ENCODE data around the gene ZNF777. TPM values are rescaled to one million over a fixed set of nuclear protein-coding genes. Genes with fewer than 3 reads are reported as not detected.
"Not testable (repeated sequence)": the region's sequence is repeated elsewhere in the genome, so short reads cannot be mapped to it uniquely, and the experiment has no call there.

Gene ZNF777
- total RNA-seq, 1 donor from 2014 or later = 19.2 TPM

DNA sequence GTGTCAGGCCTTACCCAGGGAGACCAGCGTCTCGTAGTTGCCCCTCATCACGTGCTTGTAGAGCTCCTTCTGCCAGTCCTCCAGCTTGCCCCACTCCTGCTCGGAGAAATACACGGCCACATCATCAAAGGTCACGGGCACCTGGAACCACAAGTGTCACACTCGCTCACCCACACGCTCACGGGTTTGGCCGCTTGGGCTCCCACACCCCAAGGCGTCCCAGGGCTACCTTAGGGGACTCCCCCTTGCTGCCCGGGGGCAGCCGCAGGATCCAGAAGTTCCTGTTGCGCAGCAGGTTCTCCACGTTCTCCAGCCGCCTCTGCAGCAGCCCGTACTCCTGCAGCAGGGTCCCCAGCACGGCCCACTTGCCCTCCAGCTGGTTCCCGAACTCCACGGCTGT, 33.1 kb upstream of the ZNF777 start:
- H3K4me3 Mint-ChIP-seq, H3K27ac Mint-ChIP-seq, H3K9me3 Mint-ChIP-seq, DNase-seq, H3K27me3 Mint-ChIP-seq: not testable (repeated sequence)
- intact Hi-C loops (cut with micrococcal nuclease) = loop anchor here (10.0 kb wide), 2 partner anchors 249 to 831 kb away; partner anchors contain the start of genes ACTR3C and LRRC61
- H3K4me1 Mint-ChIP-seq = peaks cover 16% of the 10 kb centered on the region
- peaks cover 46% of the 10 kb centered on the region for H3K36me3 Mint-ChIP-seq (ENCODE audit: low read depth)

DNA sequence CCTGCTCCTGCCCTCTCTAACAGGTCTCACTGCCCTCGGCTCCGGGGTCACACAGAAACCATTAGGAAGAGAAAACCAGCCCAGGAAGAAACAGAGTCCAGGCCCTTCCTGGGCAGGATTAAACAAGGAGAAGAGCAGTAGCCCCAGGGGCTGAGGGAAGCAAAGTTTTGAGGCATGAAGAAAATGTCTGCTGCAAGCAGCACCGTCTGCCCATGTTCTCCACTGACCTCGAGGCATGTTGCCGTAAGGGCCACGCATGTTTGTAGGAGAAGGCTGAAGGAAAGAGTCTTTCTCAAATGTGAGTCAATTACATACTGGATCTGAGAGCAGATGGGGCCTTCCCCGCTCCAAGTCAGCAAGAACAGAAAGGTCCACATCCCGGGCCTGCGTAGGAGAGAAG, 32.5 kb upstream of the ZNF777 start:
- intact Hi-C loops (cut with micrococcal nuclease) = loop anchor here (10.0 kb wide), 2 partner anchors 249 to 831 kb away; partner anchors contain the start of genes ACTR3C and LRRC61

DNA sequence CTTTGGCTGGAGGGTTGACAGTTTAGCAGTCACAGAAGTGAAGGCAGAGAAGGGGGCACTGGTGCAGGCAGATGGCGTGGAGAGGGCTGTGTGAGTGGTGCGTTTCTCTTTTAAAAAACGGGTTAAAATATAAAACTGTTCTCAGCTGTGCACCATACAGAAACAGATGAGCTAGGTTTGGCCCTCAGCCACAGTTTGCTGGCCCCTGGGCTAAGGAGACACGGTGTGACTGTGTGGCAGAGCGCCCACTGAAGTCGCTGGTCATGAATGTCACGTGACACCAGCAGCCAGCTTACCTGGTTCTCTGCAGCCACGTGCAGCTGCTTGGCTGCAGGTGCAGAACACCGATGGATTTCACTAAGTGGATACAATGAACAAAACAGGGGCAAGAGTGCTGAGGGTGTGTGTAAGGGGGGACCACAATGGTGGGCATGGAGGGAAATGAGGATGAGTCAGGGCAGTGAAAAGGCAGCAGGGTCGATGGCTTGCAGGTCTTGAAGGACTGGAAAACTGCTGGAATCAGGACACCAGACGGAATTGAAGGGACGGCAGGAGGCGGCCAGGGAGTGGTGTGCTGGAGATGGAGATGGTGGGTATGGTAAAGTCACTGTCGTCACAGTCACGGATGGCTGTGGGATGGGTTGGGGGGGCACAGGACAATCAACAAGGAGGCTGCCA, 29.4 kb upstream of the ZNF777 start:
- intact Hi-C loops (cut with micrococcal nuclease) = loop anchor here (10.0 kb wide), 2 partner anchors 245 to 835 kb away; partner anchors contain the start of genes ACTR3C and LRRC61

More for the DNA sequence above, 32.5 kb upstream of the ZNF777 start:
- Mint-ChIP-seq H3K4me3 (no peak overlapping the region), H3K36me3 (ENCODE audit: low read depth) (peaks cover 50% of the 10 kb centered on the region), H3K9me3 (no peaks in the 10 kb centered on the region), H3K4me1 (peaks cover 16% of the 10 kb centered on the region), H3K27ac (no peak overlapping the region), H3K27me3 (no peaks in the 10 kb centered on the region)
- DNase-seq = no peak

DNA sequence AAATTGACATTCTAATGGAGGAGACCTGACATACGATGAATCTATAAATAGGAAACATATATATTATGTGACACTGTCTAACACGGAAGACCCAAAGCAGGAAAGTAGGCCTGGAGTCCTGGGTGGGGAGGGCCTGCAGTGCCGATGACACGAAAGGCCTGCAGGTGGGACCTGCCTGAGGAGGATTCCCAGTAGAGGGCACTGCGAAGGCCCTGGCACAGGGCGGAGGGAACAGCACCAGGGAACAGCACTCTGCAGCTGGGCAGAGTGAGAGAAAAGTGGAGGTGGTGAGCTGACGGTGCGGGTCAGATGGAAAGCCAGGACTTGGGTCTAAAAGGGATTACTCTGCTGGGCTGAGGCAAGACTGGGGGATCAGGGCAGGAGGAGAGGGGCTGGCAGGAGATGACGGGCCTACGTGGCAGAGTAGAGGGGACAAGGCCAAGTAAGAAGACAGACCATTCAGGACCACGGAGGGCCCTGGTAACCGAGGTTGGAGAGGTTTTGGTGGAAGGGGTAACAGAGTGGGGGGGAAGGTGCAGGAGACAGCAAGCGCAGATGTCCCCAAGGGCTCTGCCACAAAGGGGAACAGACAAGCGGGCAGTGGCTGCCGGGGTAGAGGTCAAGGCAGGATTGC, 28.6 kb upstream of the ZNF777 start:
- intact Hi-C loops (cut with micrococcal nuclease) = loop anchor here (10.0 kb wide), 2 partner anchors 245 to 835 kb away; partner anchors contain the start of genes ACTR3C and LRRC61
- Mint-ChIP-seq H3K27ac (no peak overlapping the region), H3K4me1 (no peaks in the 10 kb centered on the region), H3K4me3 (no peak overlapping the region), H3K27me3 (no peaks in the 10 kb centered on the region), H3K36me3 (ENCODE audit: low read depth) (peaks cover 69% of the 10 kb centered on the region), H3K9me3 (no peaks in the 10 kb centered on the region)
- DNase-seq = peak; percentile 58

More for the DNA sequence above, 29.4 kb upstream of the ZNF777 start:
- no peak for DNase-seq
- H3K27me3 Mint-ChIP-seq = no peaks in the 10 kb centered on the region
- H3K9me3 Mint-ChIP-seq = no peaks in the 10 kb centered on the region
- peaks cover 66% of the 10 kb centered on the region for H3K36me3 Mint-ChIP-seq (ENCODE audit: low read depth)
- H3K4me1 Mint-ChIP-seq = peaks cover 4% of the 10 kb centered on the region
- no peak overlapping the region for H3K27ac Mint-ChIP-seq
- H3K4me3 Mint-ChIP-seq = no peak overlapping the region

DNA sequence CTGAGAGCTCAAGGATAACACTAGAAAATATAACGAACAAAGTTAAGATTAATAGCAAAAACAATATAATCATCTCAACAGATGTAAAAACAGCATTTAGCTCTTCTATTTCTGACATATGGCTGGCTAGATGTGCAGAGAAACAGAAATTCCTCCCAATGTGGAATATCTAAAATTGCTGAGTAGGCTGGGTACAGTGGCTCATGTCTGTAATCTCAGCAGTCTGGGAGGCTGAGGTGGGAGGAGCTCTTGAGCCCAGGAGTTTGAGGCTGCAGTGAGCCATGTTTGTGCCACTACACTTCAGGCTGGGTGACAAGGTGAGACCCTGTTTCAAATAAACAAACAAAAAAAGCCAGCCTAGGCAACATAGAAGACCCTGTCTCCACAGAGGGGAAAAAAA, 18.7 kb upstream of the ZNF777 start:
- Mint-ChIP-seq H3K27ac (no peak overlapping the region), H3K27me3 (no peaks in the 10 kb centered on the region), H3K4me3 (no peak overlapping the region), H3K36me3 (ENCODE audit: low read depth) (peaks cover 51% of the 10 kb centered on the region), H3K4me1 (no peaks in the 10 kb centered on the region), H3K9me3 (peaks cover 8% of the 10 kb centered on the region)
- intact Hi-C loops (cut with micrococcal nuclease) = no loop called here
- DNase-seq = peak; percentile 35

DNA sequence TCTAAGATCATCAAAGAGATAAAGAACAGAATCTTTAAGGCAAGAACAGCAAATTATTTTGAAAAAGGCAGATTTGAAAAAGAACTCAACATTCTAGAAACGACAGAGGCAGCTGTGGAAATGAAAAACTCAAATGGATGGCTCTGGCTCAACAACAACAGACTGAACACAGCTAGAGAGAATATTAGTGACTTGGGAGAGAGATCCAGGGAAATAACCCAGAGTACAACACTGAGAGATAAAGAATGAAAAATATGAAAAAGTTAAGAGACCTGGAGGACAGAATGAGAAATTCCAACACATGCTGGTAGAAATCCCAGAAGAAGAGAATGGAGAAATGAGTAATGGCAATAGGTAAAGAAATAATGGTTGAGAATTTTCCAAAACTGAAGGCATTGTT, 17.9 kb upstream of the ZNF777 start:
- H3K27me3 Mint-ChIP-seq = no peaks in the 10 kb centered on the region
- no peak overlapping the region for H3K4me3 Mint-ChIP-seq
- no peak overlapping the region for H3K27ac Mint-ChIP-seq
- peaks cover 8% of the 10 kb centered on the region for H3K9me3 Mint-ChIP-seq
- peaks cover 57% of the 10 kb centered on the region for H3K36me3 Mint-ChIP-seq (ENCODE audit: low read depth)
- intact Hi-C loops (cut with micrococcal nuclease) = no loop called here
- no peaks in the 10 kb centered on the region for H3K4me1 Mint-ChIP-seq
- DNase-seq = no peak

DNA sequence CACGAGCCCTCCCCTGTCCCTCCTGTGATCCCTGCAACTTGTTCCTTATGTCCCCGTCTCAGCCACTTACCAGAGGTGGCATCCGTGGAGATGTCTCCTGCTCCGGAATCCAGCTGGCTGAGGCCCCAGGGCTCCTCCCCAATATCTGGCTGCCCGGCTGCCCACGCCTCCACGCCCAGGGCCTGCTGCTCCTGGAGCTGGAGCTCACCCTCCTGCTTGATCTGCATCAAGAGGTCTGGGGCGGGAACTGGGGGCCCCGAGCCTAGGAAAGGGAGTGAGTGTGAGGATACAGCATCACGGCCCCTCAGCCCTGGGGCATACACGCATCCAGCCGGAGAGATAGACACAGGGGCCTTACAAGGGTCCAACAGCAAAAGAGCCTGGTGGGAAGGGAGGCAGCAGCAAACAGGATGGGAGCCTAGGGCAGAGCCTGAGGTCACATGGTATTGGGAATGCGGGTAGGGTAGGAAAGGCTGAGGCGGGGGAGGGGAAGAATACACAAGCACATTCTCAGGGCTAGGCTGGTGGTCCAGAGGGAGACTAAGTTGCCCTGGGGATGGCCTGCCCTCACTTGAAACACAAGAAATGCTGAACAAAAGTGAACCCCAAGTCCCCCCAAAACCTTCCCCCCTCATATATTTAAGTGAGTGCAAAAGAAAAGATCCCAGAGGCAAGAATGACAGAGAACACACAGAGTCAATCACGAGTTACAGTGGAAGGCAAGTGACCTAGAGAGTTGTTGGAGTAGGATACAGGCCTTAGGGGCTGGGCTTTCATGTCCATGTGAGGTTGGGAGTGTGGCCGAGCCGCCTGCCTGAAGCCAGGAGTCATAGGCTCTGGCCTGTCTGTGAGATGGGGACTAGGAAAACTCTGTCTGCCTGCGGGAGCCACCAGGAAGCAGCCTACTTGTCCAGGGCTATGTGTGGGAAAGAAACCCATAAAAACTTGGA, 16.9 kb upstream of the ZNF777 start:
- Mint-ChIP-seq H3K27ac (no peak overlapping the region), H3K4me1 (no peaks in the 10 kb centered on the region), H3K4me3 (no peak overlapping the region), H3K9me3 (peaks cover 8% of the 10 kb centered on the region), H3K36me3 (ENCODE audit: low read depth) (peaks cover 62% of the 10 kb centered on the region), H3K27me3 (no peaks in the 10 kb centered on the region)
- intact Hi-C loops (cut with micrococcal nuclease) = no loop called here
- DNase-seq = peak; percentile 43

DNA sequence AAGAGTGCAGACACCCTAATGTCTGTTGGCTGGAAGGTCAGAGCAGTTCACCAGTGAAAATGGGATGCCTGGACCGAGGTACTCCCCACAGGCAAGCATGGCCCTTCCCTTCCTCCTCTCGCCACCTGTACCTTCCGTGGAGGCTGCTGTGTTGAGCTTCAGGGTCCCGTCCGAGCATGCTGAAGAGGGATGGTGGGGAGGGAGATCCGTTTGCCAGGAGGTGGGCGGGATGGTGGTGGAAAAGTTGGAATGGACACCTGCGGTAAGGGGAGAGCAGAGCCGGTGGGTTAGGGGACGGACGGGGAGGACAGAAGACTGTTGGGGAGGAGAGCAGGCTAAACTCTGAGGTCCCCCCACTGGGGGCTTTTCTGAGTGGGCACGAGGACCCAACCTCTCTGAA, 15.9 kb upstream of the ZNF777 start:
- peaks cover 8% of the 10 kb centered on the region for H3K9me3 Mint-ChIP-seq
- peaks cover 65% of the 10 kb centered on the region for H3K36me3 Mint-ChIP-seq (ENCODE audit: low read depth)
- no peaks in the 10 kb centered on the region for H3K4me1 Mint-ChIP-seq
- intact Hi-C loops (cut with micrococcal nuclease) = no loop called here
- no peak overlapping the region for H3K27ac Mint-ChIP-seq
- no peaks in the 10 kb centered on the region for H3K27me3 Mint-ChIP-seq
- no peak overlapping the region for H3K4me3 Mint-ChIP-seq
- DNase-seq = peak; percentile 45

DNA sequence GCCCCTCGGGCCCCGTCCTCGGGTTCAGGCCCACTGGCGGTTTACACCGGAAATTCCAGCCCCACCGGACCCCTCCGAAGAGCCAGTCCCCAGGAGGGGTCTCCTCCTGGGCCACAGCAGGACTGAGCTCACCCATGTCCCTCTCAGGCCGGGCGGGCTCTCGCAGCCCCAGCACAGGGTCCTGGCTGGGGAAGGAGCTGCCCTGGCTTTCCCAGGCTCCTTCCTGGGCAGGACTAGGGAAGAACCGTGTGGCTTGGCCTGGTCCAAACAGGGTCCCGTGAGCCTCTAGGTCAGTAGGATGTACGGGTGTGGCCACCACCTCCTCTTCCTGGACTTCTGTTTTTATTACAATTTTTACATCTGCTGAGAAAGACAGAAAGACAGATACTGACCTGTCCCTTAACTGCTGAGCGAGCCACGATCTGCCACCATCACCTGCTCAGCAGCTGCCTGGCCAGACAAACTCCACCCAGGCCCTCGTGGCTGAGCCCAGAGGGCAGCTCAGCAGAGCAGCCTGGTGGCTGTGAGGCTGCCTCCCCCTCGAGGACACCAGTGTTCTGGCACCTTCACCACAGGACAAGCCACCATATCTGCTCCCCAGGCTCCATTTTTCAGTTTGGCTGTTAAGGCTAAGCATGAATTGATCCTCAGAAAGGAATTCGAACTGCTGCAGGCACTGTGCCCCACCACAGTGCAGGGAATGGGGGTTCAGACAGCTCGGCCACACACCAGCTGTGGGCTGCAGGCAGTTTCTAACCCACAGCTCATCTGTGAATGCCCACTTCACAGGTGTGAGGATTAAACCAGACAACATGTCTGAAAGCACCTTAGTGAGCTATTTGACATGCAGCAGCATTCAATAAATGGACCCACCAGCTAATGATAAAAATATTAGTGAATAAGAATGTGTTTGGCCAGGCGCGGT, 14.5 kb upstream of the ZNF777 start:
- intact Hi-C loops (cut with micrococcal nuclease) = no loop called here
- no peak overlapping the region for H3K4me3 Mint-ChIP-seq
- H3K27me3 Mint-ChIP-seq = no peaks in the 10 kb centered on the region
- no peak overlapping the region for H3K27ac Mint-ChIP-seq
- H3K9me3 Mint-ChIP-seq = peaks cover 8% of the 10 kb centered on the region
- peaks cover 63% of the 10 kb centered on the region for H3K36me3 Mint-ChIP-seq (ENCODE audit: low read depth)
- no peaks in the 10 kb centered on the region for H3K4me1 Mint-ChIP-seq
- peak; percentile 53 for DNase-seq

DNA sequence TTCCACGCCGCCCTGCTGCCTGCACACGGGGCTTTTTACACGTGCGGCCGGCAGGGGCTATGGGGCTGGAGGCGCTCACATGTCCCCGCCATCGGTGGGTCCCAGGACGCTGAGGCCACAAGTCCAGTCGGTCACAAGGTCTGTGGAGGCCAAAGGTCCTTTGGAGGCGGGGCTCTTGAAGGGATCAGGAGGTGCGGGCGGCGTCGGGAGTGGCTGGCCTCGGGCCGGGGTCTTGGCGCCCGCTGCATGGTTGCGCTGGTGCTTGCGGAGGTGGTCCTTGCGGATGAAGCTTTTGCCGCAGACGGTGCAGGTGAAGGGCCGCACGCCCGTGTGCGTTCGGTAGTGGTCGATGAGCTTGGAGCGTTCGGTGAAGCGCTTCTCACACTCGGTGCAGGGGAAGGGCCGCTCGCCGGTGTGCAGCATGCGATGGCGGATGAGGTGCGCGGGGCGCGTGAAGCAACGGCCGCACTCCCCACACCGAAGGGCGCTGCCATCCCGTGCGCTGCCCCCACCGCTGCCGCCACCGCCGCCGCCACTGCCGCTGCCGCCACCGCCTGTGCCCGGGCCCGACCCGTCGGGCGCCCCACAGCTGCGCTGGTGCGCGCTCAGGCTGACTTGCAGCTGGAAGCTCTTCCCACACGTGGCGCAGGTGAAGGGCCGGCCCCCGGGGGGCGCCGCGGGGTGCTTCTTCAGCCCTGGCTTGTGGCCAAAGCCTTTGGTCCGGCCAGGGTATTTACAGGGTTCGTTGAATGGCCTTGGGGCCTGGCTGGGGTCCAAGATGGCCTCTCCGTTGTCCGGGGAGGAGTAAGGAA, 13.7 kb upstream of the ZNF777 start:
- no peaks in the 10 kb centered on the region for H3K4me1 Mint-ChIP-seq
- peaks cover 67% of the 10 kb centered on the region for H3K36me3 Mint-ChIP-seq (ENCODE audit: low read depth)

DNA sequence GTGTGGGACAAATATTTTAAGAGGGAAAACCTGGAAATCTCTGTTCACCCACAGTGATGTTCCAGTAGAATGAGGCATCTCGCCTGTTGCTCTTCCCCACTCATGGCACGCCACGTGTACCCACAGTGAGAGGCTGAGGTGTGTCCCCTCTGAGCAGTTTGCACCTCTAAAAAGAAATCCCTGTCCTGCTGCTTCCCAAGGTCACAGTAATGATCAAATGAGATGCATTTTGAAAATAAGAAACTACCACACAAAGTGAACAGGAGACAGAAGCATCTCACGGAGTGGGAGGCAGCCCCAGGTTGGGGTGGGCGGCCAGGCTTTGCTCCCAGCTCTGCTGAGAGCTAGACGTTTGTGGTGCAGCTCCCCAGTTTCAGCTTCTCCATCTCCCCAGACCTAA, 12.4 kb upstream of the ZNF777 start:
- H3K9me3 Mint-ChIP-seq = no peaks in the 10 kb centered on the region
- no peak overlapping the region for H3K4me3 Mint-ChIP-seq
- intact Hi-C loops (cut with micrococcal nuclease) = no loop called here
- peak; percentile 39 for DNase-seq
- H3K36me3 Mint-ChIP-seq (ENCODE audit: low read depth) = peaks cover 54% of the 10 kb centered on the region
- H3K4me1 Mint-ChIP-seq = no peaks in the 10 kb centered on the region
- H3K27ac Mint-ChIP-seq = no peak overlapping the region
- no peaks in the 10 kb centered on the region for H3K27me3 Mint-ChIP-seq

More for the DNA sequence above, 13.7 kb upstream of the ZNF777 start:
- DNase-seq = peak; percentile 37
- intact Hi-C loops (cut with micrococcal nuclease) = no loop called here
- Mint-ChIP-seq H3K4me3 (no peak overlapping the region), H3K27ac (no peak overlapping the region), H3K27me3 (no peaks in the 10 kb centered on the region), H3K9me3 (peaks cover 8% of the 10 kb centered on the region)

DNA sequence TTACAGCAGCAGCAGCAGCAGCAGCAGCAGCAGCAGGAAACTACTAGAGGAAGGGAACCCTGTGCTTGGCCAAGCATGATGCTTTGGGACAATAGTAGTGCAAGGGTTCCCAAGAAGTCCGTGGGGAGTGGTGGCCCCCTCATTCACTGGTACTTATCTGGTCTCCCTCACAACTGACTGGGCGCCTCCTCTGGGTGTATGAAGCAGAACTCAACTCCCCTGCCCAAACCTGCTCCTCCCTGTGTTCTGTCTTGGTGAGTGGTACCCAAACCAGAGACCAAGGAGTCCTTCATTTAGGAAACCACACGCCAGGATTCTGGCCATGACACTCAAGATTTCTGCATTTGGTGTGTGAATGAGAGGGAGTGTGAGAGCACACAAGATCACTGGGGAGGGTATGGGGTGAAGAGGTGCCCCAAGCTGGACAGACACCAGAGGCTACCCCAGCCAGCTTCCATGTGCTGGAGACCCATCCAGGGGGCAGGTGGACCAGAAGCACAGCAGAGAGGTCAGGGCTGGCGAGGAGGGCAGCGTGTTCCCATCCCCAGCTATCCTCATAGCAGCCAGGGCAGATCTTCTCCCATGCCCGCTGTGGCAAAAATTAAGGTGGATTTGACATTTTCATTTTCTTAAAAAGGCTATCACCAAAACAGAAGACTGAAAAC, 10.6 kb upstream of the ZNF777 start:
- no peak overlapping the region for H3K27ac Mint-ChIP-seq
- no peaks in the 10 kb centered on the region for H3K9me3 Mint-ChIP-seq
- H3K36me3 Mint-ChIP-seq (ENCODE audit: low read depth) = peaks cover 41% of the 10 kb centered on the region
- DNase-seq = peak; percentile 43
- no peaks in the 10 kb centered on the region for H3K4me1 Mint-ChIP-seq
- peaks cover 4% of the 10 kb centered on the region for H3K27me3 Mint-ChIP-seq
- H3K4me3 Mint-ChIP-seq = no peak overlapping the region
- intact Hi-C loops (cut with micrococcal nuclease) = no loop called here

Data from activated CD4-positive, alpha-beta T cell treated with anti-CD3 and anti-CD28 coated beads, Interleukin-2, amount 10 ng/mL, durations not matched to agents 24 days and 14 days (primary cell).